ENCODE data around the gene GAB1. TPM values are rescaled to one million over a fixed set of nuclear protein-coding genes. Genes with fewer than 3 reads are reported as not detected.

The GAB1 gene
- total RNA-seq, 3 donors from 2014 or later, result 62.3 to 104 (median 84.0) TPM

- no peak for TF ChIP-seq CTCF (IDR thresholded peaks at IDR 0.05)
- no peak for ATAC-seq
- DNase-seq, result no peak
- no peak overlapping the region for H3K4me3 ChIP-seq
- H3K36me3 ChIP-seq (ENCODE audit: low read depth), result no peaks in the 10 kb centered on the region
- H3K4me1 ChIP-seq (ENCODE audit: low read depth), result peaks cover 12% of the 10 kb centered on the region
- intact Hi-C loops (cut with DNase I, micrococcal nuclease), result no loop called here
- H3K9me3 ChIP-seq, result no peaks in the 10 kb centered on the region
These were observed 102.0 kb downstream of the GAB1 start for GRCh38 chr4:143438710-143439109.

- no peak for DNase-seq
- no peak for ATAC-seq
- intact Hi-C loops (cut with DNase I, micrococcal nuclease), result no loop called here
- Histone ChIP-seq H3K36me3 (ENCODE audit: low read depth) (no peaks in the 10 kb centered on the region), H3K4me1 (ENCODE audit: low read depth) (peaks cover 12% of the 10 kb centered on the region), H3K9me3 (no peaks in the 10 kb centered on the region), H3K4me3 (no peak overlapping the region)
- no peak for TF ChIP-seq CTCF (IDR thresholded peaks at IDR 0.05)
These were observed 104.4 kb downstream of the GAB1 start for GRCh38 chr4:143441109-143441508.

- no peaks in the 10 kb centered on the region for H3K36me3 ChIP-seq (ENCODE audit: low read depth)
- no peak overlapping the region for H3K4me3 ChIP-seq
- H3K4me1 ChIP-seq (ENCODE audit: low read depth), result peaks cover 12% of the 10 kb centered on the region
- ATAC-seq, result peak; percentile 55
- H3K9me3 ChIP-seq, result no peaks in the 10 kb centered on the region
- TF ChIP-seq CTCF (IDR thresholded peaks at IDR 0.05), result no peak
- DNase-seq, result peak in 1 of 3 donors; percentile 17
- intact Hi-C loops (cut with DNase I, micrococcal nuclease), result no loop called here
These were observed 105.0 kb downstream of the GAB1 start for GRCh38 chr4:143441678-143442077.

GRCh38 chr4:143443728-143444127 is 107.1 kb downstream of the GAB1 start:
- ATAC-seq (no peak), DNase-seq (no peak)
- Histone ChIP-seq H3K4me3 (no peak overlapping the region), H3K9me3 (no peaks in the 10 kb centered on the region), H3K4me1 (ENCODE audit: low read depth) (no peaks in the 10 kb centered on the region), H3K36me3 (ENCODE audit: low read depth) (no peaks in the 10 kb centered on the region)
- no peak for TF ChIP-seq CTCF (IDR thresholded peaks at IDR 0.05)
- intact Hi-C loops (cut with DNase I, micrococcal nuclease), result no loop called here

- intact Hi-C loops (cut with DNase I, micrococcal nuclease), result no loop called here
- Histone ChIP-seq H3K36me3 (ENCODE audit: low read depth) (no peaks in the 10 kb centered on the region), H3K9me3 (no peaks in the 10 kb centered on the region), H3K4me1 (ENCODE audit: low read depth) (no peaks in the 10 kb centered on the region), H3K4me3 (no peak overlapping the region)
- ATAC-seq (no peak), DNase-seq (no peak)
- TF ChIP-seq CTCF (IDR thresholded peaks at IDR 0.05), result no peak
These were observed 114.5 kb downstream of the GAB1 start for GRCh38 chr4:143451186-143451585.

- H3K36me3 ChIP-seq (ENCODE audit: low read depth), result peaks cover 5% of the 10 kb centered on the region
- no peak for TF ChIP-seq CTCF (IDR thresholded peaks at IDR 0.05)
- H3K4me3 ChIP-seq, result no peak overlapping the region
- DNase-seq, result no peak
- H3K4me1 ChIP-seq (ENCODE audit: low read depth), result no peaks in the 10 kb centered on the region
- no peaks in the 10 kb centered on the region for H3K9me3 ChIP-seq
- ATAC-seq, result no peak
- intact Hi-C loops (cut with DNase I, micrococcal nuclease), result no loop called here
These were observed 118.5 kb downstream of the GAB1 start for GRCh38 chr4:143455211-143455610.

Data from mucosa of descending colon (tissue), 3 donors.